Measurements from ENCODE around the gene GNE.

GNE gene

DNA sequence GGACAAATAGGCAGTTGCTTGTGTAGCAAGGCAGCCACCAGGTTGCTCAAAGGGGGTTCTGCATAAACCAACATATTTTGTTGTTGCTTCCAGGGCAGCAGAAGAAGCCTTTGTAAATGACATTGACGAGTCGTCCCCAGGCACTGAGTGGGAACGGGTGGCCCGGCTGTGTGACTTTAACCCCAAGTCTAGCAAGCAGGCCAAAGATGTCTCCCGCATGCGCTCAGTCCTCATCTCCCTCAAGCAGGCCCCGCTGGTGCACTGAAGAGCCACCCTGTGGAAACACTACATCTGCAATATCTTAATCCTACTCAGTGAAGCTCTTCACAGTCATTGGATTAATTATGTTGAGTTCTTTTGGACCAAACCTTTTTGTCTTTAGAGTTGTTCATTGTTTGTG is 46.7 kb downstream of the GNE start:
- DNase-seq (ENCODE audit: low spot score in 2 of 2) (no peak), ATAC-seq (ENCODE audit: low read depth) (no peak)
- no peak overlapping the region for H3K4me3 Mint-ChIP-seq
- peak overlapping the region; percentile 13 for H3K27ac Mint-ChIP-seq
- H3K4me1 Mint-ChIP-seq, result peaks cover 8% of the 10 kb centered on the region
- no peaks in the 10 kb centered on the region for H3K27me3 Mint-ChIP-seq
- H3K9me3 Mint-ChIP-seq, result no peaks in the 10 kb centered on the region
- peaks cover 18% of the 10 kb centered on the region for H3K36me3 Mint-ChIP-seq

GRCh38 chr9:36210722-36211121 is 47.5 kb downstream of the GNE start:
- Mint-ChIP-seq H3K27me3 (no peaks in the 10 kb centered on the region), H3K27ac (no peak overlapping the region), H3K9me3 (no peaks in the 10 kb centered on the region), H3K4me3 (no peak overlapping the region), H3K4me1 (peaks cover 8% of the 10 kb centered on the region), H3K36me3 (peaks cover 18% of the 10 kb centered on the region)
- ATAC-seq (ENCODE audit: low read depth) (no peak), DNase-seq (ENCODE audit: low spot score in 2 of 2) (no peak)

- Mint-ChIP-seq H3K4me3 (no peak overlapping the region), H3K9me3 (no peaks in the 10 kb centered on the region), H3K27ac (peak overlapping the region; percentile 50), H3K27me3 (no peaks in the 10 kb centered on the region), H3K4me1 (peaks cover 8% of the 10 kb centered on the region), H3K36me3 (peaks cover 26% of the 10 kb centered on the region)
- ATAC-seq (ENCODE audit: low read depth) (no peak), DNase-seq (ENCODE audit: low spot score in 2 of 2) (no peak)
Measured at GRCh38 chr9:36208521-36209253, 49.6 kb downstream of the GNE start.

DNA sequence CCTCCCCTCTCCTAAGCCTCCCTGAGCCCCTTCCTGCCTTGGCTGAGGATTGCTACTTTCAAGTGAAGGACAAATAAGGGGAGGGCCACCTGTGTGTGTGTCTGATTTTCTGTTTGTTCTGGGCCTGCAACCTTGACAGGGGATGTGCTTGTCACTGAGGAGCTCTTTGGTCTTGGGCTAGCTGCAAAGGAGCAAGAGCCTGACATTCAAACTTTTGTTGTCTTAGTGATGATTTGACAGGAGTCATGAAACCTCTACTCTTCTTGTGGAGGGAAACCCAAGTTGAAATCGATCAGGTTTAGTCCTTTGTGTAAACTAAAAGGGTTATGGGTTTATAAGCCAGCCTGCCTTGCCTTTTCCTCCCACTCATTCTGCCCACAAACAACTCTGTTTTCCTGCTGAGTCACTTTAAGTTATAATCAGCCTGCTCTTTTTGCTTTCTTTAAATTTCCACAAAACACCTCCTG is 50.7 kb downstream of the GNE start:
- Mint-ChIP-seq H3K4me1 (peaks cover 8% of the 10 kb centered on the region), H3K9me3 (no peaks in the 10 kb centered on the region), H3K36me3 (peaks cover 19% of the 10 kb centered on the region), H3K27ac (peak overlapping the region; percentile 50), H3K4me3 (no peak overlapping the region), H3K27me3 (no peaks in the 10 kb centered on the region)
- no peak for DNase-seq (ENCODE audit: low spot score in 2 of 2)
- no peak for ATAC-seq (ENCODE audit: low read depth)

DNA sequence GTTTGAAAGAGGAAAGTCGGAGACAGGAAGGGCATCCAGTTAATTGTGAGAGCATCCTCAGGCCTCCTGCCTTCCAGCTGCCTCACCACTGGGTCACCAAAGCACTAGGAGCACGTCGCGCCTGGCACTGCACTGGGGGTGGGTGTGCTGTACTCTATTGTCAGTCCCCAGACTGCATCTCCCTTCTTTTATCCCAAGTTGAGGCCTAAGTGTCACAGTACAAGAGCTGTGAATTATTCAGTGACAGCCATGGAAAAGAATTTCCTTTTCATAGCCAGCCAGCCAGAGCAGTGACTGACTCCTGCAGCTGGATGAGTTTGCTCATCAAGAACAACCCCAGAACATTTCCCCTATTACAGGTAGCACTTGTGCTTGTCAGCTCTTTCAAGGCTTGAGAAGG is 51.2 kb downstream of the GNE start:
- H3K4me1 Mint-ChIP-seq, result peaks cover 8% of the 10 kb centered on the region
- ATAC-seq (ENCODE audit: low read depth) (no peak), DNase-seq (ENCODE audit: low spot score in 2 of 2) (no peak)
- no peak overlapping the region for H3K4me3 Mint-ChIP-seq
- H3K27ac Mint-ChIP-seq, result no peak overlapping the region
- H3K27me3 Mint-ChIP-seq, result no peaks in the 10 kb centered on the region
- peaks cover 24% of the 10 kb centered on the region for H3K36me3 Mint-ChIP-seq
- H3K9me3 Mint-ChIP-seq, result no peaks in the 10 kb centered on the region

- H3K27ac Mint-ChIP-seq, result peak overlapping the region; percentile 14
- no peak for ATAC-seq (ENCODE audit: low read depth)
- peaks cover 17% of the 10 kb centered on the region for H3K36me3 Mint-ChIP-seq
- no peak overlapping the region for H3K4me3 Mint-ChIP-seq
- H3K27me3 Mint-ChIP-seq, result no peaks in the 10 kb centered on the region
- DNase-seq (ENCODE audit: low spot score in 2 of 2), result no peak
- no peaks in the 10 kb centered on the region for H3K9me3 Mint-ChIP-seq
- H3K4me1 Mint-ChIP-seq, result peaks cover 3% of the 10 kb centered on the region
Measured at GRCh38 chr9:36204906-36205547, 53.2 kb downstream of the GNE start.

DNA sequence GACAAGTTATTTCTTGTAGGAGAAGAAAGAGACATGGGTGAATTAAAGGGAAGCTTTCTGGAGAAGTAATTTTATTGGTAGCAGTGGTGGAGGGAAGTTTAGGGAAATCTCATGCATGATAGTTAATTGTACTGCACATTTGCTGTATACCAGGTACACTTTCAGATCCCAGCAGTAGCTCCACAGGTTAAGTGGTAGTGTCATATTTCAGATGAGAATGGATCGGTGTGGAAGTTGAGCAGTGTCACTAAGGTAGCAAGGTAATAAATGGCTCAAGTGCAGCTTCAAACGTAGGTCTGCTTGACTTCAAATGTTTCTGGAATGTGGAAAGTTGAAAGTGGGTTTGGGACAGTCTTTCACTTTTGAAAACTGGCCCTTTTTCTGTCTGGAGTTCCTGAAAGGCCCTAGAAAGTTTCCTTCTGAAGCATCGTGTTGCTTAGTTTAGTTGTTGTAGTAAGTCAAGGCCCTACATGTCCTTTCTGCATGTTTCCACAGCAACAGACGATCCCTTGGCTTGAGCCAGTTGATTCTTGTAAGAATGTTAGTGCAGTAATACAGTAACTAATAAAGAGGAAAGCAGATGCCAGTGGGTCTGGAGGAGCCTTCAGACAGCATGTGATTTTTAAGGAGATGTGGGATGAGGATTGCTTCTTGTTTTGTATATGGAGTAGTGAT is 63.8 kb downstream of the GNE start:
- Mint-ChIP-seq H3K4me3 (no peak overlapping the region), H3K27me3 (no peaks in the 10 kb centered on the region), H3K4me1 (peaks cover 36% of the 10 kb centered on the region), H3K9me3 (no peaks in the 10 kb centered on the region), H3K27ac (peak overlapping the region; percentile 82), H3K36me3 (peaks cover 14% of the 10 kb centered on the region)
- DNase-seq (ENCODE audit: low spot score in 2 of 2) (no peak), ATAC-seq (ENCODE audit: low read depth) (no peak)

DNA sequence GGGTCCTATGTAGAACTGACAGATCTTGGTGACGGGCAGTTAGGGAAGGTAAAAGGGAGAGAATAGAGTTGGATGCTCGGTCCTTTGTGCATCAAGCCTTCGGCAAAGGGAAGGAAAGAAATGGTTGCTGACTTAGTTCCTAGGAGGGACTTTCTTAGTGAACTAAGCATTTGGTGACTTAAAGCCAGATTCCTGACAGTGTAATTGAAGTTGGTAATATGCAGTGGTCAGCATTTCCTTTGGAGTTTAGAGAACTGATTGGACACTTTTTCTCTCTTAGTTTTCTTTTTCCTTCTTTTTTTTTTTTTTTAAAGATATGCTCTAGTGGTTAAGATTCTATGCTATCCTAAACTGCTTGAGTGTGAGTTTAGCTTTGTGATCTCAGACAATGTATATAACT is 65.2 kb downstream of the GNE start:
- Mint-ChIP-seq H3K27ac (peak overlapping the region; percentile 93), H3K4me3 (peak overlapping the region; percentile 90), H3K4me1 (peaks cover 38% of the 10 kb centered on the region), H3K9me3 (no peaks in the 10 kb centered on the region), H3K27me3 (no peaks in the 10 kb centered on the region), H3K36me3 (peaks cover 14% of the 10 kb centered on the region)
- no peak for ATAC-seq (ENCODE audit: low read depth)
- DNase-seq (ENCODE audit: low spot score in 2 of 2), result no peak

DNA sequence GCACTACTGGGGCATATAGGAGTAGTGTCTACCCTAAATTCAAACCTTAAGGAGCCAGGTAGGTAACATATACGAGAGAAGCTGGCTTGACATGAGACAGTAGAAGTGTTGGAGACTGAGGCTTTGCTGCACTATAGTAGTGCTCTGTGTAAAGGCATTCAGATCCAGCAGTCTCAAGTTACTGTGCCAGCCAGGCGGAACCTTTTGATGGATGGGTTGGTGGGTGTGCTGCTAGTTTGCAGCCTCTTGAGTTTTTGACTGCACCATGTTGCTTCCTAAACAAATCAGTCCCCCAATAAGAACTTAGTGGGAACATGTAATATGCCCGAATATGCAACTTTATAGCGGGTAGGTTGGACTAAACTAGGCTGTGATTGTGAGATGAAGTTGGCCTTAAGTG is 66.1 kb downstream of the GNE start:
- no peaks in the 10 kb centered on the region for H3K9me3 Mint-ChIP-seq
- DNase-seq (ENCODE audit: low spot score in 2 of 2) (no peak), ATAC-seq (ENCODE audit: low read depth) (no peak)
- peak overlapping the region; percentile 90 for H3K4me3 Mint-ChIP-seq
- H3K27me3 Mint-ChIP-seq, result no peaks in the 10 kb centered on the region
- H3K27ac Mint-ChIP-seq, result peak overlapping the region; percentile 93
- peaks cover 11% of the 10 kb centered on the region for H3K36me3 Mint-ChIP-seq
- H3K4me1 Mint-ChIP-seq, result peaks cover 42% of the 10 kb centered on the region

DNA sequence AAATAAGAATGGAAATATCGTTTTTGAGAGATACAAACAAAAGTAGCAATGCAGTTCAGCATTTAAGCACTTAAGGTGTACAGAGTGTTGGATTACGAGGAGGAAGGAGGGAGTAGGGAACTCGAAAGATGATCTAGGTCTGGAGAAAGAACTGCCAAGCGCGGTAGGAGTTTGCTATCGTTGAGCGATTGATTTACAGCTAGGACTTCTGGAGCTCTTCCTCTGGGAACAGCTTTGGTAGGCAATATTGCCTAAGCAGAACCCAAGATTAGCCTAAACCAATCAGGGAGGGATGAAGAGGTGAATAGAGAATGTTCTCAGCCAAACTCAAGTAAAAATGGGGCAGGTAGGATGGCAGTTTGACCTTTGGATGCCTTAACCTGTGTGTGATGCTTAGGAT is 66.6 kb downstream of the GNE start:
- no peak for DNase-seq (ENCODE audit: low spot score in 2 of 2)
- ATAC-seq (ENCODE audit: low read depth), result no peak
- H3K4me3 Mint-ChIP-seq, result peak overlapping the region; percentile 90
- peaks cover 42% of the 10 kb centered on the region for H3K4me1 Mint-ChIP-seq
- H3K27me3 Mint-ChIP-seq, result no peaks in the 10 kb centered on the region
- no peaks in the 10 kb centered on the region for H3K9me3 Mint-ChIP-seq
- peak overlapping the region; percentile 93 for H3K27ac Mint-ChIP-seq
- peaks cover 11% of the 10 kb centered on the region for H3K36me3 Mint-ChIP-seq

DNA sequence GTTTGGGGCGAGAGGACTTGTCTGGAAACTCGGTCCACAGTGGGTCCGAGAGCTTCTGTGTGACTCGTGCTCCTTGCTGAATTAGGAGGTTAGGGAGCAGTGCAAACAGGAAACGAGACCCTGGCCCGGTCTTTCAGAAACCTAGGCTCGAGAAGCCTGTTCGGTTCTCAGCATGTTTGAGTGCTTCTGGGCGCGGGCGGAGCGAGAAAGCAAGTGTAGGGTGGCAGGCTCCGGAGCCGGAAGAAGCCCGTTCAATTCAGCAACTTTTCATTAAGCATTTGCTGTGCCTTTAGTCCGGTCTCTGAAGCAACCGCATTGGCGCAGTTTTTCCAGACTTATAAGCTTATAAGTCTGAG is 67.0 kb downstream of the GNE start:
- Mint-ChIP-seq H3K27me3 (no peaks in the 10 kb centered on the region), H3K36me3 (peaks cover 11% of the 10 kb centered on the region), H3K4me1 (peaks cover 42% of the 10 kb centered on the region), H3K27ac (peak overlapping the region; percentile 93), H3K9me3 (no peaks in the 10 kb centered on the region), H3K4me3 (peak overlapping the region; percentile 90)
- ATAC-seq (ENCODE audit: low read depth) (peak; percentile 11), DNase-seq (ENCODE audit: low spot score in 2 of 2) (peak in 1 of 2 donors; percentile 14)

- Mint-ChIP-seq H3K4me3 (peak within 1 kb of the TSS; percentile 90), H3K36me3 (peaks cover 11% of the 10 kb centered on the region), H3K9me3 (no peaks in the 10 kb centered on the region), H3K27ac (peak within 1 kb of the TSS; percentile 93), H3K4me1 (peaks cover 42% of the 10 kb centered on the region), H3K27me3 (no peaks in the 10 kb centered on the region)
- DNase-seq (ENCODE audit: low spot score in 2 of 2) (peak; percentile 85 to 89), ATAC-seq (ENCODE audit: low read depth) (peak; percentile 97)
Measured at GRCh38 chr9:36190388-36191289, 67.6 kb downstream of the GNE start, which contains the start of gene CLTA. Gene CLTA (plus strand): TSS chr9:36190921. CDS start chr9:36191057, 136 bp downstream.

- Mint-ChIP-seq H3K4me3 (peak overlapping the region; percentile 65), H3K27me3 (no peaks in the 10 kb centered on the region), H3K36me3 (peaks cover 6% of the 10 kb centered on the region), H3K9me3 (no peaks in the 10 kb centered on the region), H3K27ac (no peak overlapping the region), H3K4me1 (peaks cover 40% of the 10 kb centered on the region)
- ATAC-seq (ENCODE audit: low read depth) (no peak), DNase-seq (ENCODE audit: low spot score in 2 of 2) (no peak)
Measured at GRCh38 chr9:36189976-36190375, 68.3 kb downstream of the GNE start.

All from memory B cell (primary cell).